Fibroblast of peridontal ligament (primary cell): Measurements from ENCODE around the gene B4GALNT2.
"Not testable (repeated sequence)": the region's sequence is repeated elsewhere in the genome, so short reads cannot be mapped to it uniquely, and the experiment has no call there.

ENCODE experiments used
- DNase-seq: peaks from one replicate; pipeline ENCODE4 v3.0.0-alpha.2; 2010; ENCODE audit errors: extremely low read depth

The B4GALNT2 gene

DNA sequence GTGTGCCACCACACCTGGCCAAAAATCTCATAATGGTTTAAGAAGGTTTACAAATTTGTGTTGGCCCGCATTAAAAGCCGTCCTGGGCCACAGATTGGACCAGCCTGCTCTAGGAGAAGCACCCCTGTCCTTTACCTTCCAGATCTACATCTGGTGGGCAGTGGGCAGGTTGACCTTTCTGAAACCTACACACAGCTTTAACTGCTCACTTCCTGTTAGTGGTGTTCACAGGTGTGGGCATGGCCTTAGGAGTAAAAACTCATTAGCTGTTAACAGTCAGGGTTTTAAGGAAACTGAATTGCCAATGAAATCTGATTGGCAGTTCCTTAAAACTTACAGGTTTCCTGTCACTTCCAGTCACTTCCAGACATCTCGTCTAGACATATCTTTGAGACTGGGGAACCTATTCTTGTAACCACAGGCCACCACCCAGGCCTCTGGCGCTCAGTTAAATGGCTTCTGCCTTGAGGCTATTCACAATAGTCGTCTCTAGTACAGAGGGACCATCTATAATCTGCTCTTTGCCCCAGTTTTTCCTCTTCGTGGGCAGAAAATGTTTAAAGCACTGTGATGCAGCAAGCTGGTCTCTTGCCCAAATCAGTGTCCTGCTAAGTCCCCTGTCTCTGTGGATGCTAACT lies 48.5 kb downstream of the B4GALNT2 start:
- no peak for DNase-seq

DNA sequence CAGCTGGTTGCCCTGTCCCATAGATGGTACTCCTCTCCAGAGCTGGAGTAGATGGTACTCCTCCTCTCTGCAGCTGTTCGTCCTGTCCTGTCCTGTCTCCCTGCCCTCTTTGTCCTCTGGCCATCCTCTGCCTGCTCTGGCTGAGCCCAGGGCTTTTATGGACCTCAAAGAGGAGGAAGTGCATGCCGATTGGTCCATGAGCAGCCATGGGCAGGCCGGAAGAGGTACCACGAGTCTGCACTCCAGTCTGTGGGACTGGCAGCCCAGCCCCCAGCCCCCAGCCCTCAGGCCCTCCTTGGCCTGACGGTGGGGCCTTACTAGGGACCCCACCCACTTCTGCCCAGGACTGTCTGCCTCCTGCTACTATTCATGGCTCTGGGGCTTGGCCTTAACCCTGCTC lies 50.8 kb downstream of the B4GALNT2 start:
- DNase-seq: no peak

DNA sequence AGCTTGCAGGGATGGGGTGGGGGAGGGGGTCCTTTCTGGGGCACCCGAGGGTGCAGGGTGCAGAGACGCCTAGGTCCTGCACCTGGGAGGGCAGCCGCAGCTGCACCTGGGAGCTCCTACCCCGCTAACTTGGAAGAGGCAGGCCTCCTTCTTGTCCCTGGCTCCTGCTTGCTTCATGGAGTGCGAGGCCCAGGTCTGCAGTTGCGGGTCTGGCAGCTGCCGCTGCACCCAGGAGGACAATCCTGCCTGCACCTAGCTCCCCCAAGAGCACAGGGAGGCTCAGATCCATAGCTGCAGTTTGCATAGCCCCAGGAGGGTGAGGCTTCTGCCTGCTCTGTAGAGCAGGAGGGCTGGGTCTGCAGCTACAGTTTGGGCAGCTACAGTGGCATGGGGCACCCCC lies 51.2 kb downstream of the B4GALNT2 start:
- DNase-seq: no peak

DNA sequence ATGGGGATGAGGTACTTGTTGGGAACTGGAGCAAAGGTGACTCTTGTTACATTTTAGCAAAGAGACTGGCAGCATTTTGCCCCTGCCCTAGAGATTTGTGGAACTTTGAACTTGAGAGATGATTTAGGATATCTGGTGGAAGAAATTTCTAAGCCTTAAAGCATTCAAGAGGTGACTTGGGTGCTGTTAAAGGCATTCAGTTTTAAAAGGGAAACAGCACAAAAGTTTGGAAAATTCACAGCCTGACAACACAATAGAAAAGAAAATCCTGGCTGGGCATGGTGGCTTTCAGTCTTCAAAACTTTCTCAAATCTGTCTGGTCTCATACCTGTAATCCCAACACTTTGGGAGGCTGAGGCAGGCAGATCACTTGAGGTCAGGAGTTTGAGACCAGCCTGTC lies 52.0 kb downstream of the B4GALNT2 start:
- not testable (repeated sequence) for DNase-seq

DNA sequence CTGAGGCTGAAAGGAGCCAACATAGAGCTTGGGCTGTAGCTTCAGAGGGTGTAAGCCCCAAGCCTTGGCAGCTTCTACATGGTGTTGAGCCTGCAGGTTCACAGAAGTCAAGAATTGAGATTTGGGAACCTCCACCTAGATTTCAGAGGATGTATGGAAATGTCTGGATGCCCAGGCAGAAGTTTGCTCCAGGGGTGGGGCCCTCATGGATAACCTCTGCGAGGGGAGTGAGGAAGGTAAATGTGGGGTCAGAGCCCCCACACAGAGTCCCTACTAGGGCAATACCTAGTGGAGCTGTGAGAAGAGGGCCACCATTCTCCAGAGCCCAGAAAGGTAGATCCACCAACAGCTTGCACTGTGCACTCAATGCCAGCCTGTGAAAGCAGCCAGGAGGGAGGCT lies 52.8 kb downstream of the B4GALNT2 start:
- DNase-seq: not testable (repeated sequence)

DNA sequence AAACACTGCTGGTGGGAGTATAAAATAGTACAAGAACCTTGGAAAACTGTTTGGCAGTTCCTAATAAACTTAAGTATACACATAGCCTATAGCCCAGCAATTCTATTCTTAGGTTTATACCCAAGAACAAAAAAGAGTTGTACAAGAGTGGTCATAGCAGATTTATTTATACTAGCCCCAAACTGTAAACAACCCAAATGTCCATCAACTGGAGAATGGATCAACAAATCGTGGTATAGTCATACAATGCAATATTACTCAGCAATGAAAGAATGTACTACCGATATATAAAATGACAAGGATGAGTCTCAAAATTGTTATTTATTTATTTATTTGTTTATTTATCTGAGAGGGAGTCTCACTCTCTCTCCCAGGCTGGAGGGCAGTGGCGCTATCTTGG lies 54.7 kb downstream of the B4GALNT2 start:
- no peak for DNase-seq

DNA sequence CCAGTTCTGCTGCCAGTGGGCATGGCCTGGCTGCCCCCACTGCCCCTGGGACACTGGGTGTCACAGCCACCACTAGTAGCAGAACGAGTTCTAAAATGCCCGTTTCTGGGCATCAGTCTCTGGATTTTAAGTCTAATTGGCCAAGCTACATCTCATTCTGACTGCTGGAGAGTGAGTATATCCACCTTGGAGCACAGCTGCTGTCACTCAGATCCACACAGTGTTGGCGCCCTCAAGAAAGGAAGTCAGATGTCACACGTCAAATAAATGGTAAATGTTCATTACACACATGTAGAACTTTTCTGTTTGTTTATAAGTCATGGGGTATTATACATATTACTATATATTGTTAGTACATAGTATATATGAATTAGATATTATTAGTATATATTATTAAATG lies 58.4 kb downstream of the B4GALNT2 start:
- DNase-seq: no peak

DNA sequence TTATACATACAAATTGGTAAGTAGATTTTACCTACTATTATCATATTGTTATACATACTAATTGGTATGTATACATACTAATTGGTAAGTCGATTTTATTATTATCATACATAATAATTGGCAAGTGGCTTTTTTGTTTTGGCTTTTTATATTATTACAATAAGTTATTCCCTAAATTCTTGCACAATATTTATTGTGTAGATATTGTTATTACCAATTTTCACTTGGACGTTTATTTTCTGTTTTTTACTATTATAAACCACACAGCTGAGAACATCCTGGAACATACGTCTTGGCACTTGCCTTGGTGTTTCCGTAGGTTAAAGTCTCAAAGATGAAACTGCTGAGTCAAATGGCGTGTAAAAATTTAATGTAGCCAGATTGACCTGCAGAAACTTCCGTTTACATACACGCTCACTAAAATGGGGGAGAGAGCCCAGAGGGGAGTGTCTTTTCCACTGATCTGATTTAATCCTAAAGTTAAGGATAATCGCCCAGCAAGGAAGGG lies 58.9 kb downstream of the B4GALNT2 start:
- no peak for DNase-seq

DNA sequence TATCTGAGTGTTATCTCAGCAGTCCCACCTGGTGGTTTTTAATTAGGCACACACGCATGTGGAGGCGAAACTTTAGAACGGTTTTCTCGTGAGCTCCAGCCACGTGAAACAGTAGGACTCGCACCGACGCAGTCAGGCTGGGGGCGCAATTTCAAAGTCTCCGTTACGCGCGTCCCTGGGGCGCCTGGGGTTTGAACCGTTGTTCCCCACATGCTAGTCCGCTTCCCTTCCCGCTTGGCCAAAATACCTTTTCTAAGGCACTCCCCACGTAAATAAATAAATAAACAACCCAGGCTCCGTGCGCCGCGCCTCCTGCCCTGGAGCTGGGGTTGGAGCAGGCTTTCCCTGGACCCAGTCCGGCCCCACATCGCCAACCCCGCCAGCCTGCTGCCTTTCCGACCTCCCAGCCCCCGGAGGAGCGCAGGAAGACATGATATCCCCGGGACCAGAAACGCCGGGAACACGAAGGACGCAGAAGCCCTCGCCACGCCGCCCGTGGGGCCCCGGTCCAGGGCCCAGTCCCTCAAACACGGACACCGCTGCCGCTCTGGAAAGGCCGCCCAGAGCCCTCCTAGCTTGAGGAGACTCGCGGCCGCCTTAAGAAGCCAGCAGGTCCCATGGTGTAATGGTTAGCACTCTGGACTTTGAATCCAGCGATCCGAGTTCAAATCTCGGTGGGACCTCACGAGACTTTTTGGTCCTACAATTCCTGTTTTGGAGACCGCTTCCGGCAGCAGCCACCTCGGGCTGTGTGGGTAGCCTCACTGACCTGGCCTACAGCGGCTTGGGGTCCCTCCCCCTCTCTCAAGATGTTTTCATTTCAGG lies 59.6 kb downstream of the B4GALNT2 start:
- DNase-seq: peak; percentile 79

DNA sequence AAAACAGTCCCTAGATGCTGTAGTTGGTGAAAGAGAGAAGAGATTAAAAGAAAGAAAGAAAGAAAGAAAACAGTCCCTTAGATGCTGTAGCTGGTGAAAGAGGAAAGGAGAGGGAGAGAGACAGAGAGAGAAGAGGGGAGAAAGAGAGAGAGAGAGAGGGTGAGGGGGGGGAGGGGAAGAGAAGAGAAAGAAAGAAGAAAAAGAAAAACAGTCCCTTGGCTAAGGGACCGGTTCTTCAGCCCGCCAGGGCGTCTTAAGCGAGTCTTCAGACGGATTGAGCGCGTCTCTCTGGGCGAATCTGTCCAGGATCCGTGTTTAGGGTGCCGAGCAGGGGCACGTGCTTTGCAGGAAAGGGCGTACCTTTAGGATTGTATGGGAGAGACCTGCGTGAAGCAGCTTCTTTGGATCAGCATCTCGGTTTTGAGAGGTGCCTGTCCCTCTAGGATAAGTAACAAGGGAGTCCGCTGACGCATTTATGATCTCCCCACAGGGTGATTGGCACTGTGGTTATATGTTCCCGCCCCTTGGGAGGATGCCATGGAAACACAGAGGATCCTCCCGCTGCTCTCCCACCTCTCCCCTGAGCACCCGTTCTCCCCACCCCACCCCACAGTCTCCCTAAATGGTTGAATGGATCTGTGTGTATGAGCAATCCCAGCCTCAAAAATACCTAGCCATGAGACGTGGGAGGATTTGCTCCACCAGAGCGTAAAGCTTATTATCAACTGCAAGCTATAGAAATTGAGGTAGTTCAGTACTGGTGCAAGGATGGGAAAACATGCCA lies 61.1 kb downstream of the B4GALNT2 start:
- DNase-seq: peak; percentile 66

DNA sequence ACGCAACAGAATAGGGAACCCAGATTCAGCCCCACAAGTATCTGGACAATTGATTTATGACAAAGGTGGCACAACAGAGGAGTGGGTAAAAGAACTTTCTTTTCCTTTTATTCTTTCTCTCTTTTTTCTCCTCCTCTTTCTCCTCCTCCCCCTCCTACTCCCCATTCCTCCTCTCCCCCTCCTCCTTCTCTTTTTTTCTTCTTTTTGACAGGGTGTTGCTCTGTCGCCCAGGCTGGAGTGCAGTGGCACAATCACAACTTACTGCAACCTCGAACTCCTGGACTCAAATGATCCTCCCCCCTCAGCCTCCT lies 61.7 kb downstream of the B4GALNT2 start:
- DNase-seq: no peak

DNA sequence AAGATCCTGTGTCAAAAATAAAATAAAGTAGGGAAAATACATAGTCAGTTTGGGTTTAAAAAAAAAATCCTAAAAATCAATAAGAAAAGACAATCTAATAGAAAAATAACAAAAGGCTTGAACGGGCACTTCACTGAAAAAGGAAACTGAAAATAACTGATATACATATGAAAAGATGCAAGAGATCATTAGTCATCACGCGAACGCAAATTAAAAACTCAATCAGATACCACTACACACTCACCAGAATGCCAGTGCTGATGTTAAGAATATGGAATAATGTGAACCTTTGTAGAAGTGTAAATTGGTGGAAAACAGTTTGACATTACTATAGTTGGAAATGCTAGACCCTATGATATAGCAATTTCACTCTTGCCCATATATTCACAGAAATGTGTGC lies 63.2 kb downstream of the B4GALNT2 start:
- DNase-seq: no peak

DNA sequence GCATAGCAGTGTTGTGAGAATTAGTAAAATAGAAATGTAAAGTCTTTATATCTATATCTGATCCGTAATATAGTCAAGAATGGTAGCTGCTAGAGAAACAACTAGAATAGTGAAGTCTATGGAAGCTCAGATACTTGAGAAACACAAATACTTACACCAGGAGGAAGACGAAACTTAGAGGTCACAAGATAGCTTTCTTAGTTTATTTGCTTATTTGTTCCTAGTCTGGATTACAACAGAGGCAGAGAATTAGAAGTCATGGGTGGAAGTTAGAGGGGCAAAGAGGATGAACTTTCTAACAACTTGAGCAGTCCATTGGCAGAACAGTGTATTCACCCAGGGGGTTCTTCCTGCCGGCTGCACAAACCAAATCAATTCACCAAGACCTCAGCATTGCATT lies 64.0 kb downstream of the B4GALNT2 start:
- DNase-seq: no peak

DNA sequence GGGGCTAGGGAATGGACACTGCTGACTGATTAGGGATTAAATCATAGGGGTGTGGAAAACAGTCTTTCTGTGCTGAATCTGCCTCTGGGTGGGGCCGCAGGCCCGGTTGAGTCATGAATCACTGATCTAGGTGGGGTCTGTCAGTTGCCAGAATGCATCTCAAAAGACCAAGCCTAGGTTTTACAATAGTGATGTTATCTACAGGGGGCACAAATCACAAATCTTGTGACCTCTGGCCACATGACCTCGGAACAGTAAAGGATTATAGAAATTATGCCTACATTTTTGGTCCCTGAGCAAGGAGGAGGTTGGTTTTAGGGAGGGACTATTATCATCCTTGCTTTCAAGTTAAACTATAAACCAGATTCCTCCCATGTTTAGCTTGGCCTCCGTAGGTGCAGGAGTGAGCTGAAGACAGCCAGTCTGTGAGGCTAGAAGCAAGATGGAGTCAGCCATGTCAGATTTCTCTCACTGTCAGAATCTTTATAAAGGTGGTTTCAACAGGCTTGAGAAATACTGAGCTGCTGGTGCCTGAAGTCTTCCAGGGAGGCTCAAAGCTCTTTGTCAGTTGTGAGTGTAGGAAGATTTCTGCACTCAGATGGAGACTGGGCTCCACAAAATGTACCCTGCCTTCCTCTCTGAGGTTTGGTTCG lies 64.9 kb downstream of the B4GALNT2 start:
- no peak for DNase-seq

DNA sequence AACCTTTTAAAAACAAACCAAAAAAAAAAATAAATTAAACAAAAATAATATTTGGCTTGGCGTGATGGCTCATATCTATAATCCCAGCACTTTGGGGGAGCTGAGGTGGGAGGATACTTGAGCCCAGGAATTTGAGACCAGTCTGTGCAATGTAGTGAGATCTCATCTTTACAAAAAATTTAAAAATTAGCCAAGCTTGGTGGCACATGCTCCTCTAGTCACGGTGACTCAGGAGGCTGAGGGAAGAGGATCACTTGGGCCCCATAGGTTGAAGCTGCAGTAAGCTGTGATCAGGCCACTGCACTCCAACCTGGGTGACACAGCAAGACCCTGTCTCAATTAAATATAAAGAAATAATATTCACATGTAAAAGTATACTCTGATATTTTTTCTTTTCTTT lies 65.6 kb downstream of the B4GALNT2 start:
- no peak for DNase-seq

DNA sequence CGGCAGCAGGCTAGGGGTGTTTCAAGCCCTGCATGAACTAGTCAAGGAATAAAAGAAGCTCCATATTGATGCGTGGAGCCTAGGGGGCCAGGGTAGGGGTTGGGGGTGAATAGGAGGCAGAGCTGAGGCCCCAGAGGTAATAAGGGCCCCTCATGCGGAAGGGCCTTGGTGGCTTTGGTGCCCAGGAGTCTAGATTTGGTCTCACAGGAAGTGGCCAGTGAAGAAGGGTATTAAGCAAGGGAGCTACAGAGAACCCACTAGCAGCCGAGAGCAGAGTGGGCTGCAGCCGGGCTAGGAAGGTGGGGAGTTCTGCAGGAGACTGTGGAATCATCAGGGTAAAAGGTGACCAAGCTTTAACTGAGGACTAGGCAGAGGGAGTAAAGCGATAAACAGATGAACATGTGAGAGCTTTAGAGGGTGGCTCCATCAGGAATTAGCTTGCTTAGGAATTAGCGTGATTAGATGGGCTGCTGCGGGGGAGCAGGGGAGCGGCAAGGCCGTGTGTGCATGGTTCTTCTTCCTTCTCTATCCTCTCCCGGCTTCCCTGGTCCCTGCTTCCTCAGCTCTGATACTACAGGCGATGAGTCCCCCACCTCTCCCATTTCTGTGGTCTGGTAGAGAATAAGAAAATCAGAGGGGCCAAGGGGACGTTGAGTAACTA lies 68.0 kb downstream of the B4GALNT2 start:
- DNase-seq: no peak

DNA sequence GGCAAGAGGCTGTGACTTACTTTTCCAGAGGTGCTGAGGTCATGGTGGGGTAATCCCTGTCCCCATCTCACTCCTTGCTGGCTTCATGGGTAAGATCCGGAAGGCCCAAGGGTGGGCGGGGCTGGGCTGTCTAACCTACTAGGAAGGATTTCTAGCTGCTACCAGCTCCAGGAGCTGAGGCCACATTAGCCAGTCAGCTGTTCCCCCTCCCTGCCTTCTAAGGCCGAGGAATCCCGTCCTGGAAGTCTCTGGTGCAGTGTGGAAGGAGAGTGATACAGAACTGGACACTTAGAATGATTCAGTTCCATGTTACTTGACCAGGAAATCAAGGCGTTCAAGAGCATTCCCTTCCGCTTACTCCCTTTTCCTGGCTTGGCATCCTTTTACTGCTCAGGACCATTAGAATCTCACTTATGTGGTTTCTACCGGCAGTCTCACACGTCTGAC lies 68.9 kb downstream of the B4GALNT2 start:
- no peak for DNase-seq

DNA sequence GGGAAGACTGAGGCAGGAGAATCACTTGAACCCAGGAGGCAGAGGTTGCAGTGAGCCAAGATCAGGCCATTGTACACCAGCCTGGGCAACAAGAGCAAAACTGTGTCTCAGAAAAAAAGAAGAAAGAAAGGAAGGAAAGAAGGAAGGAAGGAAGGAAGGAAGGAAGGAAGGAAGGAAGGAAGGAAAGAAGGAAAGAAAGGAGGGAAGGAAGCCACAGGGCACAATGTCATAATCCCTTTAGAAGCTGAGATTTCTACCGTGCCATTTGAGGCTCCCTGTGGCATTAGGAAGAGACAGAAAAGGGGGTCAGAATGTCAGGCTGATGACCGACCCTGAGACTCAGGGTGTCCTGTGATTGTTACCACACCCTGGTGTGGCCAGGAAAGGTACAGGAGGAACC lies 71.2 kb downstream of the B4GALNT2 start:
- DNase-seq: no peak

DNA sequence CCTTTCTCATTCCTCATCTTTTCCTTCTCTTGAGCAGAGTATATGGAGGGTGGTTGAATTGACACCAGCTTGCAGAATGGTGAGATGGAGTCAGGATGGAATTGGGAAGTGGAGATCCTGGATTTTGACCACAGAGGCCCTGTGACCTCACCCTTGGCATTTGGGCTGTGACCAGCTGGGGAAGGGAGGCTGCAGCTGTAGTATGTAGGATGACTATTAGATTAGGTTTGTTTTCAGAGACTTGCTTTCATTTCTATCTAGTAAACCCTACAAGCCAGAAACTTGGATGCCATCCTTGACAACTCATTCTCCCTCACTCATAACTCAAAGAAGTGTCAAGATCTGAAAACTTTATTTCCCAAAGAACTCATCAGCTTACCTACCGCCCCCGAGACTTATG lies 71.9 kb downstream of the B4GALNT2 start:
- DNase-seq: peak; percentile 59

DNA sequence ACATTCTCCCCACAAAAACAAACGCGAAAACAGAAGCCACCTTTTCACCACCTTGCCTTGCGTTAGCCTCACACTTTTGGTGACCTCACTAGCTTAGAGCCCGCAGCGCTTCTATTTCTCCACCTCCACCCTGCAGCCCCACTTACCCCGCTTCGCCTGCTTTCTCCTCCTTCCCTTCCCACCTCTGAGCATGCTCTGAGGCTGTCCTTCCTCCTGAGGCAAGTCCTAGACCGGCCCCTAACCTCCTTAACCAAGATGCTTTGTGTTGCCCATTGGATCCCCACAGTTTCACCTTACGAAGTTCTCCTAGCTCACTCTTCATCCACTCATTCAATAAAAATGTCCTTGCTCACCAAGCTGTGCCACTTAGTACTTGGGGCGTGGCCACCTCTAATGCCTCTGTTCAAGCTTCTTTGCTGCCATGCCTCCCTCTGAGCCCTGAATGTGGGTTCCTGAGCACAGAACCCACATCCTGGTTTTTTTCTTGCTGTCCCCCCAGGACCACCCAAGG lies 76.5 kb downstream of the B4GALNT2 start:
- DNase-seq: no peak
